Hippocampal formation (tissue), 2 donors: Measurements from ENCODE around the gene TAS2R41.
"Not testable (repeated sequence)": the region's sequence is repeated elsewhere in the genome, so short reads cannot be mapped to it uniquely, and the experiment has no call there.

Experiments
- DNase-seq, 2 donors: peaks; one replicate each; lab custom pipeline; 2025; lab: John Stamatoyannopoulos, UW

Gene TAS2R41

GRCh38 chr7:143456992-143457793 is 20.5 kb upstream of the TAS2R41 start:
- DNase-seq = no peak

- no peak for DNase-seq
Measured at GRCh38 chr7:143458263-143458662, 19.4 kb upstream of the TAS2R41 start.

DNA sequence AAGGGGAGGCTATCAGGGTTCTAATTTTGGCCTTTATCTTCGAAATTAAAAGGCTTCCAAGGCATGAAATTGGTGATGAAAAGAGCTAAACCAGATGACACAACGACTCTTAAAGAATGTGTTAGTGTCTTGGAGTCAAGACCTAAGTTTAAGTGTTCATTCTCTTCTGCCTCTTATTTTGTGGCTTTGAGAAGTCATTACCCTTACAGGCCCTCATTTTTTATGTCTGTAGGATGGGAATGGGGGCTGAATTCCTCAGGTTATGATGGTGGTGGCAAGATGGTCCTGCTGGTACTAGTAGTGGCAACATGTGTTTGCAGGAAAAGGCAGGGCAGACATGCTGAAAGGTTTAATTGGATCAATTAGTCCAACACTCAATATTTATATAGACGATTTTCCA is 19.0 kb upstream of the TAS2R41 start:
- no peak for DNase-seq

DNA sequence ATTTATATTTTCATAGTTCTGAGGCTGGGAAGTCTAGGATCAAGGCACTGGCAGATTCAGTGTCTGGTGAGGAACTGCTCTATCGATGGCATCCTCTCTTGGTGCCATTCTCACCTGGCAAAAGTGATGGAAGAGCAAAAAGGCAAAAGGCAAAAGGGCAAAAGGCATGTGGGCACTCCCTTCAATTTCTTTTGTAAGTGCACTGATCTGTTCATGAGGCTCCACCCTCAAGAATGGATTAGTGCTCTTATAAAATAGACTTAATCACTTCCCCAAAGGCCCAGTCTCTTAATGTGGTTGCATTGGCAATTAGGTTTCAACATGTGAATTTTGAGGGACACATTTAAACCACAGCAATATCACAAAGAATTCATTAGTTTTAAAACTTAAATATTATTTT is 18.3 kb upstream of the TAS2R41 start:
- DNase-seq = no peak

DNA sequence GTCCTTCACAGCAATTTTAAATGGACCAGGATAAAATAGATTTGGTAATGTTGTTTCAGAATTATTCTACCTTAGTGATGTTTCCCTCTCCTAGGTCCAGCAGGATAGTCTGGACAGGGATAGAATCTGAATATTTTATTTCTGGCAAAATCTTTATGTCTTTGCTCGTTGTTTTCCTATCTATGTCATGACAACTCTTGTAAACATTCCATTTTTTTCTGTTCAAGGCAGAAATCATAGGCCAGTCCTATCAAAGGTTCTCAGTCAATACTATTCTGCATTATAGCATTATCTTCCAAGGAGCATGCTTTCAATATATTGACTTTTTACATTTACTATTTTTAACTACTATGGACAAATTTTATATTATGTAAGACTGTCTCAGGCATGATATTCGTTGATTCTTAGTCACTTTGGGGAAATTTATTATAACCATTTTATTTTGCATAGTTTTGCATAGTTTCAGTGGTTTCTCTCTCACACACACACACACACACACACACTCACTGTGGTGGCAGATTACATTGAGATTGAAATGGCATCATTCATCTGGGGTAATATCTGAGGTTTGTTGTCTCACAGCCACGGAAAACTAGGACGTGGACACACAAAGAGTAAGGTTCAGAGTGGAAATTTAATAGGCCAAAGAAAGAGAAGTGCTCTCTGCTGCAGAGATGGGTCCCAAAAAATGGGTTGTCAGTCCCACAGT is 17.2 kb upstream of the TAS2R41 start:
- no peak for DNase-seq

GRCh38 chr7:143462045-143462444 is 15.6 kb upstream of the TAS2R41 start:
- DNase-seq = no peak

DNA sequence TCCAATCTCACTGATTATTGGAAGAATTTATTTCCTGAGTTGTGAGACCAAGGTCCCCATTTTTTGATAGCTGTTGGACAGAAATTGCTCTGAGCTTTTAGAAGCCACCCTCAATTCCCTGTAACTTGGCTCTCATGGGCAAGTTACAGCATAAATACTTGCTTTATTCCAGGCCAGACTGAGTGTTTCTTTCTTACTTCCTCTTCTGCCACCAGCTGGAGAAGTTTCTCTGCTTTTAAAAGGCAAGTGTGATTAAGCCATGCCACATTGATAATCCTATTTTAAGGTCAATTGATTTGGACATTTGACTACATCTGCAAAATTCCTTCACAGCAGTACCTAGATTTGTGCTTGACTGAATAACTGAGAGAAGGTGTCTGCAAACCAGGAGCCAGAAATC is 14.1 kb upstream of the TAS2R41 start:
- DNase-seq = no peak

- no peak for DNase-seq
Measured at GRCh38 chr7:143463957-143464356, 13.7 kb upstream of the TAS2R41 start.

DNA sequence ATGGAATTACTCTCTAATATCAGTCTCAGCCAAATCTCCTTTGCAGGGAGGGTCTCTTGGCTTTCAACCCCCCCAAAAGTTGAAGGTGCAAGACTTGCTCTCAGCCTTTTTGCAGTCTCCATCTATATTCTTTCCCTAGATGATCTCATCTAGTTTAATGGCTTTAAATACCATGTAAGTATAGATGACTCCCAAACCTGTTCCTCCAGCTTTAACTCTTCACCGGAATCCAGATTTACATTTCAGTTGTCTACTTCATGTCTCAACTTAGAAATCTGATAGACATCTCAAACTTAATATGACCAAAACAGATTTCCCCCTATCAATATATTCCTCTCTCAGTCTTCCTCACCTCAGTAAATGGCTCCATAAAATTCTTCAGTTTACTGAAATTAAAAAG is 9.9 kb upstream of the TAS2R41 start:
- DNase-seq = no peak

DNA sequence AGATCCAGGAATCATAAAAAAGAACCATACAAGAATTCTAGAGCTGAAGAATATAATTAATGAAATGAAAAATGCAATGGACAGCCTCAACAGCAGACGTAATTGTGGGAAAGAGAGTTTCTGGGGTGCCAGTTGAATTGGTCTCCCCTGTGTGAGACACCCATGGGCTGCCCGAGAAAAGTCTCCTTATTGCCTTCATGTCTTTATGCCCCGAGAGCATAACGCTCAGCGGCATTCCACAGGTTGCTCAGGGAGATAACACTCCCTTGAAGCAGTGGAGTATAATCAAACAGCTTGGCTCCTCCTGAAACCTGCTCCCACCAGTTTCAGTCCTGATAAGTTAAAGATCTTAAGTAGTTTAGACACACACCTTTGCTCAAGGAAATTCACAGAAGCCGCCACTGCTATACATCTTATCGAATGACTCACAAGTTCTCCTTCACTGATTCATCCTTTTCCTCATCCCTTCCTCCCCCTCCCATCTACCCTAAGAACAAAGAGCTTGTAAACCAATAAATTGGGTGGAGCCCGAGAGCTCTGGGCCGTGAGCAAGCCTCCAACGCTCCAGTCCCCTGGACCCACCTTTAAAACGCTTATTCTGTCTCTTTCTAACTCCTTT is 5.5 kb upstream of the TAS2R41 start:
- not testable (repeated sequence) for DNase-seq

DNA sequence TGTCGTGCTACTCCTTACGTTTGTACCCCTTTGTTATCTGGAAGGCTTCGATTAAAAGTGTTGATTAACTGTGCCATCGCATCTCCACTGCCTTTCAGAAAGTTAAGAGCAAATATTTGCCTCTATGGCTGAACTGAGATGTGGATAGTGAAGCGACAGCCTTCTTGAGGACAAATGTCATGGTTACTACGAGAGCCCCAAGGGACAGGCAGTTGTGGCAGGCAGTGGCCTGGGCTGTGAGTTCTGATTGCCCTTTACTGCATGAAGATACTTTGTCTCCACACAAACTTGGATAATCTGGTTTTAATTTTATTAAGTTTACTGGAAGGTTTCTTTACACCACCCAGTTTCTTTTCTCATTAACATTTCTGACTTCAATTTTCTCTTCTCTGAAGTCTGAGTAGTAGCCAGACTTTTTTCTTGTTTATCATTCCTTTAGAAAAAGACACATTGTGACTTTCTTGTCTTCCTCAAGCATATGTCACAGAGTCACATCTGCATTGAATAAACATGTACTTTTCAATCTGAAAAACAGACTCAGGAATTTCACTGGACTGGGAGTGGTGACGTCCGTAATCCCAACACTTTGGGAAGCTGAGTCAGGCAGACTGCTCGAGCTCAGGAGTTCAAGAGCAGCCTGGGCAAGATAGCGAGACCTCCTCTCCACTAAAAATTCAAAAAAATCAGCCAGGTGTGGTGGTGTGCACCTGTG is 1.5 kb downstream of the TAS2R41 start:
- DNase-seq = no peak

GRCh38 chr7:143480501-143480900 is 2.8 kb downstream of the TAS2R41 start:
- no peak for DNase-seq

- DNase-seq = no peak
Measured at GRCh38 chr7:143484119-143484518, 6.4 kb downstream of the TAS2R41 start.

DNA sequence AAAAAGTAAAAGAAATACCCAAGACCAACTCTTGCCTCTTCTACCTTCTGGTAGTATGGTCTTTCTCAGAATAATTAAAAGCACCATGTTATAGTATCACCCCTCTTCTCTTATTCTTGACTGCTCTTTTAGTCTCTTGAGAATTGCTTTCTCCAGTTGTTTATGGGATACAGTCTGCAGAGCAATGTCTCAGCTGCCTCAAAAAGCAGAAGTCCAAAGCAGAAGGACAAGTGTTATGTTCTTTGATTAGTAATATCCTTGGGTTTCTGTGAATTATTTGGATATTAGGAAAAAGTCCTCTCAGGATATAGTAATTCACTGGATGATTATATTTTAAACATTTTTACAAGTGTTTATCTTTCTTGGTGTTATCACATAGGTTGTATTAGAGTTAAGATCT is 7.4 kb downstream of the TAS2R41 start:
- no peak for DNase-seq

- no peak for DNase-seq
Measured at GRCh38 chr7:143485500-143485899, 7.8 kb downstream of the TAS2R41 start.

DNA sequence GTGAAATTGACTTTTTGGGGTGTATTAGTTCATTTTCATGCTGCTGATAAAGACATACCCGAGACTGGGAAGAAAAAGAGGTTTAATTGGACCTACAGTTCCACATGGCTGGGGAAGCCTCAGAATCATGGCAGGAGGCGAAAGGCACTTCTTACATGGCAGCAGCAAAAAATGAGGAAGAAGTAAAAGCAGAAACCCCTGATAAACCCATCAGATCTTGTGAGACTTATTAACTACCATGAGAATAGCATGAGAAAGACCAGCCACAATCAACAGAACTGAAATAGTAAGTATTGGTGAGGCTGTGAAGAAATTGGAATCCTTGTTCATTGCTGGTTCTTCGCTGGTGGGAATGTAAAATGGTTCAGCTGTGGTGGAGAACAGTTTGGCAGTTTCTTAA is 8.6 kb downstream of the TAS2R41 start:
- DNase-seq = not testable (repeated sequence)

DNA sequence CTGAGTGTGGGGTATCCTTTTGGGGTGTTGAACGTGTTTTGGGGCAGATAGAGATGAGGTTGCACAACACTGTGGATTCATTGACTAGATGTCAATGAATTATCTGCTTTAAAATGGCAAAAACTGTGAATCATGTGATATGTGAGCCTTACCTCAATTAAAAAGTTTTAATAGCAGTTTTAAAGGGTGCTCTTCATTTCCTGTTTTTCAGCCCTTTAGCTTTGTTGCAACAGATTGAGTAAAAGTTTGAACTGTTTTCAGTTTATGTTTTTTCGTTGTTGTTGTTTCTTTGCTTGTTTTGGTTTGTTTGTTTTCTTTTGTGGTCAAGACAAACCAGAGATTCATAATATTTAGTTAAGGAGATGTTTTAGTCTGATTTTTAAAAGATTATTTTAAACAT is 9.4 kb downstream of the TAS2R41 start:
- DNase-seq = no peak

DNA sequence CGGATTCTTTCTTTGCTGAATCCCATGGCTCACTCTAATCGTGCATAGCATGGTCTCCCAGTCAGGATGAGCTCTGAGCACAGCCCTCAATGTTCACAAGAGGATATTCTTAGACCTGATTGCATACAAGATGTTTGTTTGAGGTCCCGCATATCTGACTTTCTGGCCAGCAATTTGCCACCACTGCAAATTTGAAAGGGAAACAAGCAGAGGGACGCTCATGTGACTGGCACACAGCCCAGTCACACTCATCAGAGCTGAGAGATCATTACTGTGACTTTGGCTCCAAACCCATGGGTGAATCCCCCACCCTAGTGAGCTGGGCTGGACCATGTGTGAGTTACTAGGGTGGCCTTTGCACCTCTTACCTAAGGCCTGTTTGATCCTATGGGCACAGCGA is 9.9 kb downstream of the TAS2R41 start:
- no peak for DNase-seq

DNA sequence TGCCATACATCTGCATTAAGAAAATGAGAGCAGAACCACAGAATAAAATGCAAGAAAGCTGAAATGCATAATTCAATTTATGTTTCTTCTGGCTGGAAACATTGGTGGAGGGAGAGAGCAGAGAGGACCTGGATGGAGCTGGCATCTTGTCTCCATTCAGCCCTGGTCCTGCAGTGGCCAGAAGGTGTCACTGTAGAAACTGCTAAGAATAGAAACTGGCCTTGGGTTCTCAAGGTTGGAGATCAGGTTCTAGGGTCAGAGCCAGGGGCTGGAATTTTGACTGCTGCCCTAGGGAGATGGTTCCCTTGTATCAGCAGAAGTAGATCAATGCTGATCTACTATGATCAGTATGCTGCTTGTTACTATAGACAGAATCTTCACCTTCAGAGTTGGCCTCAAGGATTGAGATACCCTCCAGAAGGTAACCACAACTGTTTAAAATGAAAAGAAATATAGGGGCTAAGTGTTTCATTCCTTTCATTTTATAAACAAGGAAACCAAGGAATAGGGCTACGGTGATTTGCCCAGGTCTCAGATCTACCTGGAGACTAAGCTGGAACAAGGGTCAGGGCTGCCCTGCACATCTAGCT is 13.1 kb downstream of the TAS2R41 start:
- no peak for DNase-seq

DNA sequence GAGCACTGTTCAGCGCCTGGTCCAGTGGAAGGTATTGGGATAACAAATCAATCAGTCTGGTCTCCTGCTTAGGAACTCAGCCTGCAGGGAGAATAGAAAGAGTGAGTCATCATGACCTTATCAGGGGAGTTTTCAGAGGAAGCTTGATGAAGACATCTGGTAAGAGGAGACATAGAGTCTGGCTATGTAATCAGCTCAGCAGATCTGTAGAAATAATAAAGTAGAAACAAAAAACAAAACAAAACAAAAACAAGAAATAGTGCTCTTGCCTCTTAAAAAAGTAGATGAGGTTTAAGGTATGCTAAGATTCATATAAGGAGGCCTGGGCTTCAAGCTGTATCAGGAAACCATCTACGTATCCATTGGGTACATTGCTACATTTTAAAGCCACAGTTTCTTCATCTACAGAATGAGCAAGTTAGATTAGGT is 14.4 kb downstream of the TAS2R41 start:
- DNase-seq = no peak

GRCh38 chr7:143492799-143493739 is 15.4 kb downstream of the TAS2R41 start:
- DNase-seq = no peak
